CD14-positive monocyte (primary cell): ENCODE results near the gene GMFB. TPM values are rescaled to one million over a fixed set of nuclear protein-coding genes. Genes with fewer than 3 reads are reported as not detected.

Experiments
- DNase-seq, 3 donors: peaks; one replicate each; pipeline ENCODE4 v3.0.0-alpha.2; 2011 to 2022
- H2AFZ ChIP-seq: 2 replicates; pipeline ENCODE4 v1.6.0; 2012; ENCODE audit warnings: mild to moderate bottlenecking, low read depth, low read length, inconsistent platforms; ENCODE audit not compliant: insufficient read depth, poor library complexity, severe bottlenecking
- H3K27ac ChIP-seq, 2 donors: 1 replicate in 1 of 2; 2 replicates in 1 of 2; pipeline ENCODE4 v1.5.1; 2012 to 2013; ENCODE audit warnings: low read length in 2 of 2, control low read depth in 1 of 2, inconsistent platforms in 1 of 2, low read depth in 1 of 2, mild to moderate bottlenecking in 1 of 2
- H3K27me3 ChIP-seq, 2 donors: one replicate each; pipeline versions ENCODE4 v1.6.0 to v1.6.1; 2011 to 2013; ENCODE audit warnings: low read length in 2 of 2; ENCODE audit not compliant: control insufficient read depth in 2 of 2, insufficient read depth in 2 of 2
- H3K36me3 ChIP-seq, 2 donors: replicated peaks in 1 of 2; 1 replicate in 1 of 2; 2 replicates in 1 of 2; pipeline versions ENCODE4 v1.5.1 to v1.6.1; 2012 to 2013; ENCODE audit warnings: low read length in 2 of 2, control low read depth in 1 of 2, inconsistent platforms in 1 of 2, mild to moderate bottlenecking in 1 of 2; ENCODE audit not compliant: insufficient read depth in 2 of 2, control insufficient read depth in 1 of 2
- H3K4me1 ChIP-seq, 2 donors: 1 replicate in 1 of 2; 2 replicates in 1 of 2; pipeline versions ENCODE4 v1.5.1 to v1.6.1; 2012 to 2013; ENCODE audit warnings: low read length in 2 of 2, control low read depth in 1 of 2, inconsistent platforms in 1 of 2, mild to moderate bottlenecking in 1 of 2, moderate library complexity in 1 of 2; ENCODE audit not compliant: insufficient read depth in 2 of 2, control insufficient read depth in 1 of 2
- H3K4me2 ChIP-seq: replicated peaks from 2 replicates; pipeline ENCODE3; 2012; ENCODE audit warnings: low read length, moderate library complexity, mild to moderate bottlenecking; ENCODE audit not compliant: poor library complexity, severe bottlenecking; ENCODE audit errors: extremely low read depth
- H3K4me3 ChIP-seq, 3 experiments: fragments of 200-600 bp in 1 of 3; sonication (generic) in 1 of 3; replicated peaks in 1 of 3; 1 replicate in 2 of 3; 2 replicates in 1 of 3; pipeline ENCODE4 v1.5.1; 2011 to 2013; ENCODE audit warnings: low read length in 3 of 3, mild to moderate bottlenecking in 3 of 3, control low read depth in 2 of 3, low read depth in 2 of 3, inconsistent platforms in 1 of 3, moderate library complexity in 1 of 3
- H3K79me2 ChIP-seq: 2 replicates; pipeline ENCODE4 v1.6.0; 2012; ENCODE audit warnings: mild to moderate bottlenecking, control low read depth, inconsistent platforms, low read length, moderate library complexity; ENCODE audit not compliant: insufficient read depth
- H3K9ac ChIP-seq: 2 replicates; pipeline ENCODE4 v1.6.0; 2017; ENCODE audit warnings: low read length, mild to moderate bottlenecking; ENCODE audit not compliant: insufficient read depth, poor library complexity, severe bottlenecking
- H3K9me3 ChIP-seq, 2 donors: replicated peaks in 1 of 2; 1 replicate in 1 of 2; 2 replicates in 1 of 2; pipeline versions ENCODE4 v1.5.1 to v1.6.1; 2012 to 2013; ENCODE audit warnings: low read length in 2 of 2, control low read depth in 1 of 2; ENCODE audit not compliant: control insufficient read depth in 1 of 2, insufficient read depth in 1 of 2
- H4K20me1 ChIP-seq: 2 replicates; pipeline ENCODE4 v1.6.0; 2012; ENCODE audit warnings: mild to moderate bottlenecking, low read length, control low read depth, moderate library complexity; ENCODE audit not compliant: insufficient read depth
- H3K27ac Mint-ChIP-seq, 7 donors: one replicate each; pipeline ENCODE4 v1.8.0; 2020; ENCODE audit warnings: mild to moderate bottlenecking in 7 of 7, mixed read lengths in 7 of 7, moderate library complexity in 6 of 7, inconsistent platforms in 2 of 7
- H3K27me3 Mint-ChIP-seq, 3 donors: one replicate each; pipeline ENCODE4 v1.8.0; 2021 to 2022; ENCODE audit warnings: low read depth in 3 of 3, mild to moderate bottlenecking in 3 of 3, mixed read lengths in 3 of 3, moderate library complexity in 3 of 3, inconsistent platforms in 1 of 3
- H3K36me3 Mint-ChIP-seq, 2 donors: one replicate each; pipeline ENCODE4 v1.8.0; 2020; ENCODE audit warnings: mixed read lengths in 2 of 2, inconsistent platforms in 1 of 2, mild to moderate bottlenecking in 1 of 2
- H3K4me1 Mint-ChIP-seq: one replicate; pipeline ENCODE4 v1.8.0; 2020; ENCODE audit warnings: mild to moderate bottlenecking, mixed read lengths
- H3K4me3 Mint-ChIP-seq, 2 donors: one replicate each; pipeline ENCODE4 v1.8.0; 2020; ENCODE audit warnings: mild to moderate bottlenecking in 2 of 2, mixed read lengths in 2 of 2, moderate library complexity in 1 of 2
- H3K9me3 Mint-ChIP-seq, 7 donors: one replicate each; pipeline ENCODE4 v1.8.0; 2020 to 2022; ENCODE audit warnings: mixed read lengths in 7 of 7, mild to moderate bottlenecking in 6 of 7, moderate library complexity in 6 of 7, inconsistent platforms in 2 of 7
- CTCF ChIP-seq: fragments of 200-600 bp; IDR thresholded peaks from one replicate; pipeline ENCODE4 v1.8.0; 2022; ENCODE audit warnings: antibody characterized with exemption, mild to moderate bottlenecking
- WGBS: methylation state at CpG from one replicate; pipeline ENCODE4 v1.1.5; 2013; ENCODE audit warnings: missing lambda C conversion rate; ENCODE audit not compliant: insufficient coverage; 5-methylcytosine and 5-hydroxymethylcytosine counted together
- intact Hi-C, 2 donors: fragments of 100-400 bp; cut with micrococcal nuclease; formaldehyde crosslinking; loops; one replicate each; pipeline versions ENCODE4 v1.15.0 to v1.15.1; 2023
- polyA plus RNA-seq, 3 donors: library from polyadenylated mRNA; depleted of rRNA in 1 of 3; unstranded in 2 of 3; stranded (reverse) in 1 of 3; fragments of 300-500 nt in 2 of 3; fragments of >200 nt in 1 of 3; fragmentation: Illumina TruSeq in 2 of 3; gene quantifications; 1 replicate in 2 of 3; 2 replicates in 1 of 3; pipeline ENCODE4 v1.2.3, GENCODE V29; 2012 to 2021

Gene GMFB
- polyA plus RNA-seq, 3 donors = 10.8 to 41.1 (median 26.1) TPM

- H3K4me1 Mint-ChIP-seq = peaks cover 31% of the 10 kb centered on the region
- WGBS = 93% methylated on average over 5 of the region's 7 CpGs
- no peak for DNase-seq
- H3K9me3 ChIP-seq = no peaks in the 10 kb centered on the region
- no peaks in the 10 kb centered on the region for H3K36me3 ChIP-seq
- H3K4me3 ChIP-seq = no peak overlapping the region
- H4K20me1 ChIP-seq = no peaks in the 10 kb centered on the region
- no peak overlapping the region for H2AFZ ChIP-seq
- H3K9ac ChIP-seq = no peak overlapping the region
- no peaks in the 10 kb centered on the region for H3K79me2 ChIP-seq
- H3K4me3 Mint-ChIP-seq = no peak overlapping the region
- H3K4me1 ChIP-seq = peaks cover 29 to 35% of the 10 kb centered on the region in 2 donors
- H3K9me3 Mint-ChIP-seq = peaks cover 0 to 4% (median 1%) of the 10 kb centered on the region in 7 donors
- H3K4me2 ChIP-seq = no peak overlapping the region
- TF ChIP-seq CTCF = no peak
- no peaks in the 10 kb centered on the region for H3K36me3 Mint-ChIP-seq
- intact Hi-C loops = no loop called here
- H3K27ac ChIP-seq = no peak overlapping the region
- peaks cover 0 to 5% (median 2%) of the 10 kb centered on the region in 3 donors for H3K27me3 Mint-ChIP-seq
- no peaks in the 10 kb centered on the region for H3K27me3 ChIP-seq
- no peak overlapping the region for H3K27ac Mint-ChIP-seq
These were observed 9.8 kb upstream of the GMFB start for GRCh38 chr14:54498579-54498978.

- peak overlapping the region in 1 of 7 donors; percentile 71 for H3K27ac Mint-ChIP-seq
These were observed 9.3 kb upstream of the GMFB start for GRCh38 chr14:54498095-54498531.

More at GRCh38 chr14:54498095-54498531, 9.3 kb upstream of the GMFB start:
- no peak for DNase-seq
- Mint-ChIP-seq H3K27me3 (peaks cover 0 to 5% (median 2%) of the 10 kb centered on the region in 3 donors), H3K9me3 (peaks cover 0 to 4% (median 1%) of the 10 kb centered on the region in 7 donors), H3K36me3 (no peaks in the 10 kb centered on the region), H3K4me3 (no peak overlapping the region), H3K4me1 (peaks cover 31% of the 10 kb centered on the region)
- no peaks in the 10 kb centered on the region for H3K79me2 ChIP-seq
- H3K4me1 ChIP-seq = peaks cover 24 to 30% of the 10 kb centered on the region in 2 donors
- H3K27ac ChIP-seq = no peak overlapping the region
- TF ChIP-seq CTCF = no peak
- H2AFZ ChIP-seq = no peak overlapping the region
- WGBS = 100% methylated on average over 2 of the region's 5 CpGs
- no peaks in the 10 kb centered on the region for H4K20me1 ChIP-seq
- H3K4me2 ChIP-seq = no peak overlapping the region
- no peaks in the 10 kb centered on the region for H3K36me3 ChIP-seq
- intact Hi-C loops = no loop called here
- no peak overlapping the region for H3K4me3 ChIP-seq
- no peaks in the 10 kb centered on the region for H3K9me3 ChIP-seq
- H3K27me3 ChIP-seq = no peaks in the 10 kb centered on the region
- no peak overlapping the region for H3K9ac ChIP-seq
